ENCODE data around the gene GTPBP8.

- TF ChIP-seq, protein P1, sequence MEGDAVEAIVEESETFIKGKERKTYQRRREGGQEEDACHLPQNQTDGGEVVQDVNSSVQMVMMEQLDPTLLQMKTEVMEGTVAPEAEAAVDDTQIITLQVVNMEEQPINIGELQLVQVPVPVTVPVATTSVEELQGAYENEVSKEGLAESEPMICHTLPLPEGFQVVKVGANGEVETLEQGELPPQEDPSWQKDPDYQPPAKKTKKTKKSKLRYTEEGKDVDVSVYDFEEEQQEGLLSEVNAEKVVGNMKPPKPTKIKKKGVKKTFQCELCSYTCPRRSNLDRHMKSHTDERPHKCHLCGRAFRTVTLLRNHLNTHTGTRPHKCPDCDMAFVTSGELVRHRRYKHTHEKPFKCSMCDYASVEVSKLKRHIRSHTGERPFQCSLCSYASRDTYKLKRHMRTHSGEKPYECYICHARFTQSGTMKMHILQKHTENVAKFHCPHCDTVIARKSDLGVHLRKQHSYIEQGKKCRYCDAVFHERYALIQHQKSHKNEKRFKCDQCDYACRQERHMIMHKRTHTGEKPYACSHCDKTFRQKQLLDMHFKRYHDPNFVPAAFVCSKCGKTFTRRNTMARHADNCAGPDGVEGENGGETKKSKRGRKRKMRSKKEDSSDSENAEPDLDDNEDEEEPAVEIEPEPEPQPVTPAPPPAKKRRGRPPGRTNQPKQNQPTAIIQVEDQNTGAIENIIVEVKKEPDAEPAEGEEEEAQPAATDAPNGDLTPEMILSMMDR (IDR thresholded peaks at IDR 0.05; ENCODE audit: borderline replicate concordance, extremely low read depth, low read length, poor library complexity, severe bottlenecking): no peak
- no peak for TF ChIP-seq EZH2 (IDR thresholded peaks at IDR 0.05; ENCODE audit: borderline replicate concordance, low read depth, low read length, severe bottlenecking)
These were observed 11.9 kb downstream of the GTPBP8 start for GRCh38 chr3:113002679-113003078.

Data from DND-41 (cell line).